ENCODE measurements around the gene TBXAS1. TPM values are rescaled to one million over a fixed set of nuclear protein-coding genes. Genes with fewer than 3 reads are reported as not detected.

TBXAS1 gene
- polyA plus RNA-seq, 6 donors from 2014 or later: 0.57 to 4.2 (median 2.5) TPM

GRCh38 chr7:139850906-139851305 is 21.8 kb downstream of the TBXAS1 start:
- Mint-ChIP-seq H3K9me3 (peaks cover 0 to 4% (median 0%) of the 10 kb centered on the region in 7 donors), H3K4me3 (no peak overlapping the region), H3K4me1 (peaks cover 13 to 20% (median 16%) of the 10 kb centered on the region in 3 donors), H3K27me3 (peaks cover 0 to 4% (median 0%) of the 10 kb centered on the region in 3 donors), H3K36me3 (no peaks in the 10 kb centered on the region), H3K27ac (no peak overlapping the region)
- no peak for DNase-seq
- ATAC-seq (ENCODE audit: low read depth in 2 of 2): no peak

DNA sequence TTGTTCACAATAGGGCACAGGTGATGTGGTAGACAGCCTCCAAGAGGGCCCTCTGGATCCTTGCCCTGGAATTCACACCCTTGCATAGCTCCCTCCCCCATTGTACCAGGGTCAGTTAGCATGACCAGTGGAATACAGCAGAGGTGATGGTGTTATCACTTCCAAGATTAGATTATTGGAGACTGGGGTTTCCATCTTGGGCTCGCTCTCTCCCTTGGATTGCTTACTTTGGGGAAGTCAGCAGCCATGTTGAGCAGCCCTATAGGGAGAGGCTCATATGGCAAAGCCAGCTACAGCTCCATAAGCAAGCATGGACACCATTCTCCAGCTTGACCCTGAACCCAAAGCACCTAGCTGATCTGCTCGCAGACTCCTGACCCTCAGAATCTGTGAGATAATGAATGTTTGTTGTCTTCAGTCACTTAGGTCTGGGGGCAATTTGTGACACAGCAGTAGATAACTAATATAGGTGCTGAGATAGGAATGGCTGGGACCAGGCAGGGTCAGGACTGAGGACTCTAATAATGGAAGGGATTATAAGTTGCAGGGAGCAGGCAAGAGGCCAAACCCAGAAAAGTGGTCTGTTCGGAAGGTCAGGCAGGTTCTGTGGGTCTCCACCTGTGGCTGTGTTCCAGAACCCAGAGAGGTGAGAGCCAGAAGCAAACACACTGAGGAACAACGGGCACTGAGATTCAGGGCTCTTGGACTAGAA is 22.9 kb downstream of the TBXAS1 start:
- Mint-ChIP-seq H3K27me3 (no peaks in the 10 kb centered on the region), H3K4me3 (no peak overlapping the region), H3K4me1 (peaks cover 19 to 25% (median 21%) of the 10 kb centered on the region in 3 donors), H3K36me3 (no peaks in the 10 kb centered on the region), H3K27ac (peak overlapping the region in 1 of 6 donors; percentile 17), H3K9me3 (peaks cover 0 to 4% (median 0%) of the 10 kb centered on the region in 7 donors)
- DNase-seq (no peak), ATAC-seq (ENCODE audit: low read depth in 2 of 2) (no peak)

DNA sequence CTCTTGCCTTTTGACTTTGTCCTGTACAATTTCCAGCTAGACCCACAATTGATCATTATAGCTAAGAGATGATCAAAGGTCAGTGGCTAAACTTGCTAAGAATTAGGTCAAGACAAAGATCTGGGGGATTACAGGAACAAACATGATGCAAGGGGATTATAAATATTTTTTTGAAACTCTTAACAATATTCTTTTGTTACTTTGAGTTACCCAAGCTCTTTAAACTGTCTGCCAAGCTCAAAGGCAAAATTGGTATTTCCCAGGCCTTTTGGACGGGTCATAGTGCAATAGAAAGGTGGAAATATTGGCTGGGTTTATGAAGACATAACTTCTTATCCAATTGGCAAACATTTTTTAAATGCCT is 23.4 kb downstream of the TBXAS1 start:
- DNase-seq (no peak), ATAC-seq (ENCODE audit: low read depth in 2 of 2) (no peak)
- Mint-ChIP-seq H3K9me3 (peaks cover 0 to 3% (median 0%) of the 10 kb centered on the region in 7 donors), H3K4me3 (no peak overlapping the region), H3K27ac (peak overlapping the region in 1 of 6 donors; percentile 17), H3K27me3 (no peaks in the 10 kb centered on the region), H3K36me3 (no peaks in the 10 kb centered on the region), H3K4me1 (peaks cover 19 to 25% (median 21%) of the 10 kb centered on the region in 3 donors)

DNA sequence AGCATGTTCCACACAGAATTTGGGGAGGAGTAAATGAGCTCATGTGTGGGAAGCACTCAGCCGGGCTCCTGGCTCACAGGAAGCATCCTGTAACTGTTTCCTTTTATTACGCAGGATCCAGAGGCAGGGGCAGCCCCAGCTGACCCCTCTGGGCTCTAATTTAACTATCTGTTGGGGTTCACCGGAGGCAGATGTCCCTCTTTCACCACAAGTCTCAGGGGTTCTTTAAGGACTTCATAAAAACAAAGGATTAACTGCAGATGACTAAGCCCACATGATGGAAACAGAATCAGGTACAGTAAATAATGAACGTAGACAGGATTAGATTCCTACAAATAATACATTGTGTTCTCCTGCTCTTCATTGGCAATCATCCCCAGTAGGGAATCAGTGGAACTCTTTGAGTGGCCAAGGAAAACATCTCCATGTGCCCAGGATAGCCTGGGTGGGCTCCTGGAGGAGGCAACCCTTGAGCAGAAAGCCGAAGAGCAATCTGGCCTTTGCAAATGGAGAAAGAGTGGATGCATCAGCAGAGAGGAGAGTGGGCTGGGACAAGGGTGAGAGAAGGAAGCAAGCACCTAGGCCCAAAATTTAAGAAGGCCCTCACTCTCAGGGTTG is 24.6 kb downstream of the TBXAS1 start:
- no peaks in the 10 kb centered on the region for H3K9me3 Mint-ChIP-seq
- H3K27ac Mint-ChIP-seq: peak overlapping the region in 2 of 6 donors; percentile 17 to 60
- ATAC-seq (ENCODE audit: low read depth in 2 of 2): no peak
- DNase-seq: no peak
- no peaks in the 10 kb centered on the region for H3K27me3 Mint-ChIP-seq
- no peaks in the 10 kb centered on the region for H3K36me3 Mint-ChIP-seq
- no peak overlapping the region for H3K4me3 Mint-ChIP-seq
- peaks cover 19 to 25% (median 21%) of the 10 kb centered on the region in 3 donors for H3K4me1 Mint-ChIP-seq

- Mint-ChIP-seq H3K36me3 (no peaks in the 10 kb centered on the region), H3K9me3 (no peaks in the 10 kb centered on the region), H3K27ac (peak overlapping the region in 3 of 6 donors; percentile 43 to 75 (median 60)), H3K27me3 (no peaks in the 10 kb centered on the region), H3K4me3 (no peak overlapping the region), H3K4me1 (peaks cover 19 to 25% (median 21%) of the 10 kb centered on the region in 3 donors)
- ATAC-seq (ENCODE audit: low read depth in 2 of 2): no peak
- no peak for DNase-seq
These were observed 25.1 kb downstream of the TBXAS1 start for GRCh38 chr7:139854124-139854511.

GRCh38 chr7:139854803-139855497 is 25.9 kb downstream of the TBXAS1 start:
- no peak for DNase-seq
- peak overlapping the region in 5 of 6 donors; percentile 4 to 89 (median 30) for H3K27ac Mint-ChIP-seq
- H3K36me3 Mint-ChIP-seq: no peaks in the 10 kb centered on the region
- ATAC-seq (ENCODE audit: low read depth in 2 of 2): no peak
- H3K4me3 Mint-ChIP-seq: peak overlapping the region in 2 of 8 donors; percentile 13 to 65
- no peaks in the 10 kb centered on the region for H3K9me3 Mint-ChIP-seq
- H3K27me3 Mint-ChIP-seq: no peaks in the 10 kb centered on the region
- H3K4me1 Mint-ChIP-seq: peaks cover 20 to 29% (median 21%) of the 10 kb centered on the region in 3 donors

DNA sequence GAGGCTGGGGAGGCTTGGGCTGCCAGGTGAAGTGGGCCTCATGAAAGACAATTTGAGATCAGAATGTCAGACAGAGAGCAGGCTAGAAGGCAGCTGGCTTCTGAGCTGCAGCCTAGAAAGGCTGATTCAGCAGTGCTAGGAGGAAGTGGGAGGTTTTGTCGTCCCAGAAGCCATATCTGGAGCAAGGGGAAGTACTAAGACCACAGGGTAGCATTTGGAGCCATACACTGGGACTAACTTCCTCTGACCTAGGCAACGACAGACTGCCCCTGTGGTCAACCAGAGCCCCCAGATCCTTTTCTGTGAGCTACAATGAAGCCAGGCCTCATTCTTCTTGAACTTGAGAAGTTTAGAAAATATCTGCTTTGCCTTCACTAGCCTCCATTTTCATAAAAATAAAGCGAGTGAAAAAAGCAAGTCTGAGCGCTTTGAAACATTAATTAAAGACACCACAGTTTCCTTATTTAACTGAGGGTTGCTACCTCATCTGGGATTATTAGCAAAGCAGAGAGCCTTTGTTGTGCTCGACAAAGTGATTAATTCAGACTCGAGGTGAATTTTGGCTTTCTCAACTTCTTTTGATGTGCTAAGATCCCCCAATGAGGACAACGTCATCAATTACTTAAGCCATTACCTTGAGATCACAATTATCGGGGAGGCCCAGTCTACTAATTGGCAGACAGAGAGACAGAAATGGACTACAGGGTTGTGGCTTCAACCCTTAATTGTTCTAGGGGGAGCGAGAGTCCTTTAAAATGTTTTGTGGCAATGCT is 26.6 kb downstream of the TBXAS1 start:
- H3K4me1 Mint-ChIP-seq: peaks cover 28 to 37% (median 28%) of the 10 kb centered on the region in 3 donors
- no peaks in the 10 kb centered on the region for H3K27me3 Mint-ChIP-seq
- ATAC-seq (ENCODE audit: low read depth in 2 of 2) (peak; percentile 52 to 68), DNase-seq (peak; percentile 18)
- H3K27ac Mint-ChIP-seq: peak overlapping the region in 5 of 6 donors; percentile 4 to 89 (median 29)
- H3K9me3 Mint-ChIP-seq: no peaks in the 10 kb centered on the region
- H3K4me3 Mint-ChIP-seq: peak overlapping the region in 3 of 8 donors; percentile 13 to 69 (median 65)
- H3K36me3 Mint-ChIP-seq: no peaks in the 10 kb centered on the region

GRCh38 chr7:139857791-139858190 is 28.7 kb downstream of the TBXAS1 start:
- Mint-ChIP-seq H3K9me3 (peaks cover 0 to 5% (median 0%) of the 10 kb centered on the region in 7 donors), H3K36me3 (peaks cover 0 to 9% of the 10 kb centered on the region in 2 donors), H3K27me3 (no peaks in the 10 kb centered on the region), H3K27ac (peak overlapping the region in 1 of 6 donors; percentile 91), H3K4me1 (peaks cover 35 to 50% (median 35%) of the 10 kb centered on the region in 3 donors), H3K4me3 (no peak overlapping the region)
- DNase-seq (no peak), ATAC-seq (ENCODE audit: low read depth in 2 of 2) (no peak)

- peaks cover 28 to 37% (median 28%) of the 10 kb centered on the region in 3 donors for H3K4me1 Mint-ChIP-seq
- ATAC-seq (ENCODE audit: low read depth in 2 of 2): peak; percentile 96 to 98
- H3K4me3 Mint-ChIP-seq: peak overlapping the region in 7 of 8 donors; percentile 16 to 76 (median 65)
- H3K27me3 Mint-ChIP-seq: no peaks in the 10 kb centered on the region
- peak overlapping the region; percentile 49 to 97 (median 90) for H3K27ac Mint-ChIP-seq
- H3K9me3 Mint-ChIP-seq: peaks cover 0 to 14% (median 10%) of the 10 kb centered on the region in 7 donors
- DNase-seq: peak; percentile 52
- peaks cover 0 to 17% of the 10 kb centered on the region in 2 donors for H3K36me3 Mint-ChIP-seq
These were observed 31.2 kb downstream of the TBXAS1 start for GRCh38 chr7:139860090-139860775.

- Mint-ChIP-seq H3K4me1 (peaks cover 16 to 25% (median 18%) of the 10 kb centered on the region in 3 donors), H3K4me3 (peak overlapping the region in 1 of 8 donors; percentile 57), H3K27ac (peak overlapping the region in 1 of 6 donors; percentile 17), H3K9me3 (peaks cover 0 to 14% (median 10%) of the 10 kb centered on the region in 7 donors), H3K36me3 (peaks cover 0 to 17% of the 10 kb centered on the region in 2 donors), H3K27me3 (no peaks in the 10 kb centered on the region)
- ATAC-seq (ENCODE audit: low read depth in 2 of 2) (no peak), DNase-seq (no peak)
These were observed 32.7 kb downstream of the TBXAS1 start for GRCh38 chr7:139861803-139862202.

- no peak overlapping the region for H3K27ac Mint-ChIP-seq
- no peak for ATAC-seq (ENCODE audit: low read depth in 2 of 2)
- no peak for DNase-seq
- no peaks in the 10 kb centered on the region for H3K27me3 Mint-ChIP-seq
- H3K4me3 Mint-ChIP-seq: no peak overlapping the region
- peaks cover 0 to 14% (median 10%) of the 10 kb centered on the region in 7 donors for H3K9me3 Mint-ChIP-seq
- peaks cover 1 to 11% (median 9%) of the 10 kb centered on the region in 3 donors for H3K4me1 Mint-ChIP-seq
- peaks cover 0 to 17% of the 10 kb centered on the region in 2 donors for H3K36me3 Mint-ChIP-seq
These were observed 37.2 kb downstream of the TBXAS1 start for GRCh38 chr7:139866047-139866837.

DNA sequence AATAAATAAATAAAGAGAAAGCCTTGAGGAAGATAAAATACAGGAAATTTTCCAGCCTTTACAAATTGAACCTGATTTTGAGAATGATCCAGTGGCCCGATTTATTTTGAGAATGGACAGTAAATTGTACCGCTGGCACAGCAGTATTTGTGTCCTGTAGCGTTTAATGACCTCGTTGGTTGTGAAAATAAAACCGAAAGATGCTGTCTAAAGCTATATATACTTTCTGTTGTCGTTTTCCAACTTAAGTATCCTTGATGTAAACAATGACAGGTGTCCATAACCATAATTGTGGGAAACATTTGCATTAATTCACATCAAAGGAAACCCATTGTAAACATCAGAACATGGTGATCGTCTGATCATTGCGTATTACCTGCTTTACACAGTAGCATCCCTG is 38.8 kb downstream of the TBXAS1 start:
- H3K36me3 Mint-ChIP-seq: peaks cover 0 to 8% of the 10 kb centered on the region in 2 donors

More for the DNA sequence above, 38.8 kb downstream of the TBXAS1 start:
- DNase-seq (no peak), ATAC-seq (ENCODE audit: low read depth in 2 of 2) (no peak)
- Mint-ChIP-seq H3K27me3 (no peaks in the 10 kb centered on the region), H3K9me3 (peaks cover 0 to 14% (median 6%) of the 10 kb centered on the region in 7 donors), H3K27ac (no peak overlapping the region), H3K4me1 (peaks cover 0 to 5% (median 0%) of the 10 kb centered on the region in 3 donors), H3K4me3 (no peak overlapping the region)

All from naive B cell (primary cell).